GM10266 (cell line): ENCODE results near the gene FBXL17.

ENCODE experiments used
- DNase-seq: peaks from one replicate; pipeline ENCODE4 v3.0.0; 2012; ENCODE audit errors: extremely low spot score
- TF ChIP-seq, protein P1 (sequence below): IDR thresholded peaks from 2 replicates; pipeline ENCODE4 v1.5.1; 2012; ENCODE audit warnings: mild to moderate bottlenecking, low read depth; ENCODE audit not compliant: control insufficient read depth, insufficient read depth; ENCODE audit errors: missing control alignments

The FBXL17 gene

DNA sequence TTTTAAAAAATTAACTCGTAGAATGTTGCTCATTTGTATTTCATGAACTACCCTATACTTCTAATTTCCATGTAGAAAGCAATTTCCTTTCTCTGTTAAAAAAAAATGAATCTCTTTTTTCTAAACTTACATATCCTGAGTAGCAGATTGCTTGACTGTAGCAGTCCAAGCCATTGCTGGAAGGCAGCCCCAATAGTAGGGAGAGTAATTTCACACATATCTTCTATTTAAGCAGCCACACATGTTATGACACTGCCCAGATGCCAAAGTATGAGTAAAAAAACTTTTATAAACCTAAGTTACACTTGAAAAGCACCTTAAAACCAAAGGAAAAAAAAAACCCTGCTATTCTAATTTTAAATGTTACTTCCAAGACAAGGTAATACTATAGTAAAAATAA, 69.6 kb downstream of the FBXL17 start:
- no peak for DNase-seq
- TF ChIP-seq, protein P1, sequence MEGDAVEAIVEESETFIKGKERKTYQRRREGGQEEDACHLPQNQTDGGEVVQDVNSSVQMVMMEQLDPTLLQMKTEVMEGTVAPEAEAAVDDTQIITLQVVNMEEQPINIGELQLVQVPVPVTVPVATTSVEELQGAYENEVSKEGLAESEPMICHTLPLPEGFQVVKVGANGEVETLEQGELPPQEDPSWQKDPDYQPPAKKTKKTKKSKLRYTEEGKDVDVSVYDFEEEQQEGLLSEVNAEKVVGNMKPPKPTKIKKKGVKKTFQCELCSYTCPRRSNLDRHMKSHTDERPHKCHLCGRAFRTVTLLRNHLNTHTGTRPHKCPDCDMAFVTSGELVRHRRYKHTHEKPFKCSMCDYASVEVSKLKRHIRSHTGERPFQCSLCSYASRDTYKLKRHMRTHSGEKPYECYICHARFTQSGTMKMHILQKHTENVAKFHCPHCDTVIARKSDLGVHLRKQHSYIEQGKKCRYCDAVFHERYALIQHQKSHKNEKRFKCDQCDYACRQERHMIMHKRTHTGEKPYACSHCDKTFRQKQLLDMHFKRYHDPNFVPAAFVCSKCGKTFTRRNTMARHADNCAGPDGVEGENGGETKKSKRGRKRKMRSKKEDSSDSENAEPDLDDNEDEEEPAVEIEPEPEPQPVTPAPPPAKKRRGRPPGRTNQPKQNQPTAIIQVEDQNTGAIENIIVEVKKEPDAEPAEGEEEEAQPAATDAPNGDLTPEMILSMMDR: no peak

DNA sequence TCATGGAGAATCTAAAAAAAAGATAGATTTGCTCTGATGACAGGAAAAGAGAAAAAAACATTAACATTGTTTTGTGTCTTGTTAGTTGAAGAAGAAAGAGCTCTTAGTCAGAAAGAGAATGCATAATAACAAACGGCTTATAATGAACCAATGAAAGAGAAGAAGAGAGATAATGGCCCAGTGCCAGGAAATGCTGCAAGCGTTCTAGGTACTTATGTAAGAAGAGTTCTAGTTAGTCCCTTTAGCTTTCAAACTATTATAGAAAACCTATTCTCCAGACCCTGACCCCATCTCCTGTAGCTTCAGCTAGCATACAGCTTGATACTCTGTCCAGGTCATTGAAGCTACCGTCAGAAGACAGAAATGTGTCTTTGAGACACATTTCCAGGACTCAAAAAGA, 70.2 kb downstream of the FBXL17 start:
- TF ChIP-seq, protein P1: no peak
- no peak for DNase-seq

DNA sequence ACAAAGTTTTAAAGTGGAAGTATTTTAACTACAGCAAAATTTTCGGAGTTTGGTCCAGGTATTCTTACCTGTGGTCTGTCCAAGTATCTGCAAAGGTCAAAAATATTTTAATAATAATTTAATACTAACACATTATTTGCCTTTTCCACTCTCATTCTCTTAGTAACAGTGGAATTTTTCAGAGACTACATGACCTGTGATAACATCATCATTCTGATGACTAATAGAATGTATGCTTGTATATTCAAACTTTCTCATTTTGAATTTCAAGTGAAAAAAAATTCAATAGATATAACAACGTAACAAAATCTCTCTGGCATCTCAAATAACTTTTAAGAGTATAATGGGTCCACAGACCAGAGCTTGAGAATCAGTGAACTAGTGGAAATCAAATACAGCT, 78.3 kb downstream of the FBXL17 start:
- DNase-seq: no peak
- TF ChIP-seq, protein P1: no peak

DNA sequence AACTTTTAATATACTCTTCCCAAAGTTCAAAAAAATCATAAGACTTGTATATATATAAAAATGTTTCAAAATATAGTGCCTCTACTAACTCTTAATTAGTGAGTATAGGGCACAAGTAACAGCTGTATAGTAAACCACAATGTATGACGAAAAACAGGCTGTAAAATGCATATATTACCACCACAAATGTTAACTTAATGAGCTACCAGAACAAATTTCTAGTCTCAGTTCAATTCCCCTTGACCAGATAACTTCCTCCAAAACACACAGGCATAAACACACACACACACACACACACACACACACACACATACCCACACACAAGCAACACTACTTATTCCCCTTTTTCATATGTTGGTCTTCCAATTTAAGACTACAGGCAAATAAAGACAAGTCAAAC, 78.8 kb downstream of the FBXL17 start:
- no peak for DNase-seq
- TF ChIP-seq, protein P1: no peak

DNA sequence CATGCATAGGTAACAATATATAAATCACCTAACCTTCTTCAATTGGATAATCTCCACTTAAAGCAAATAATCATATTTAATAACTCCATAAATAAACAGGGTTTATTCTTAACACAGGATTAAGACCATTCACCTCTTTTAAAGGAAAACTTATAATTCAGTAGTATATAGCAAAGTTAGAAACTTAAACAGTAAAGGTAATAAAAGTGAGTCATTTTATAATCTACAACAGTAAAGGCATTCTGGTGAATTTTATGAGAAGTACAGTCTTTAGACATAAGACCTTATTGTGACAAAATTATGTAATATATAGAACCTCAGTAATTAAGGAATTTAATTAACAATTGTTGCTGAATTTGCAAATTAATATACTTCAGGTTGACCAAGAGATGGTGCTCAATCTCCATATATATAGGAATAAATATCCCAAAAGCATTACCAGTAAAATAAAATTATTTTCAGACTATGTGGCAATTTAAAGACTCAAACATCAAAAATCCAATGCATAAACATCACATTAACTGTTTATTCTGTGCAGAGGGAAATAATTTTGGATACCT, 84.8 kb downstream of the FBXL17 start:
- no peak for DNase-seq
- TF ChIP-seq, protein P1: no peak

DNA sequence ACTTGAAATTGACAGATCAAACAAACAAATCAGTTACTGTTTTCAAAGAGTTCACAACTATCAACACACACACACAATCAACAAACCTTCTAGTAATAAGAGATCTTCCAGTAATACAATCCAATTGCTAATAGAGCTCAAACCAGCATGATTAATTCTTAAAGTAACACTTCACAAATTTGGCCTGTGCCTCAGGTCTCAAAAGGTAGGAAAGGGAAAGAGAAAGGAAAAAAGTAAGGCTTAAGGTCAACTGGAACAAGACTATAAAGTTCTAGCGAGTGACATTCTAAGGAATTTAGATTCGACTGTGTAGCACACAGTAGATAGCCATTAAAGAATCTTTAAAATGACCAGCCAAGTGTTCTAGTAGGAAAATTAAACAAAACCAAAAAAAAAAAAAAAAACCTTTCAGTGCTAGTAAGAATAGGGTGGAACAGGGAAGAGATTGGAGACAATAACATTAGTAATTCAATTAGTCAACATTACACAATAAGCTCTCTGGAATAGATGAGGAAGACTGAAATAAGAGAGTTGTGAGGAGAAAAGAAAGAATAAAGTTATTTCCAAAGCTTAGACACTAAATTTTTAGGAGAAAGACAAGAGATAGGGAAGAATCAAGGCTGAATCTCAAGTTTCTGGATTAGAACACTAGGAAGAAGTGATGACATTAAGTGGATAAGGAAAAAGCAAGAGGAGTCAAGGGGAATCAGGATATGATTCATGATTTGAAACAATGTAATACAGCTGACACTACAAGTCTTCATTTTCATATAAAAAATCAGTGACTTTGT, 86.1 kb downstream of the FBXL17 start:
- TF ChIP-seq, protein P1: no peak
- DNase-seq: no peak

DNA sequence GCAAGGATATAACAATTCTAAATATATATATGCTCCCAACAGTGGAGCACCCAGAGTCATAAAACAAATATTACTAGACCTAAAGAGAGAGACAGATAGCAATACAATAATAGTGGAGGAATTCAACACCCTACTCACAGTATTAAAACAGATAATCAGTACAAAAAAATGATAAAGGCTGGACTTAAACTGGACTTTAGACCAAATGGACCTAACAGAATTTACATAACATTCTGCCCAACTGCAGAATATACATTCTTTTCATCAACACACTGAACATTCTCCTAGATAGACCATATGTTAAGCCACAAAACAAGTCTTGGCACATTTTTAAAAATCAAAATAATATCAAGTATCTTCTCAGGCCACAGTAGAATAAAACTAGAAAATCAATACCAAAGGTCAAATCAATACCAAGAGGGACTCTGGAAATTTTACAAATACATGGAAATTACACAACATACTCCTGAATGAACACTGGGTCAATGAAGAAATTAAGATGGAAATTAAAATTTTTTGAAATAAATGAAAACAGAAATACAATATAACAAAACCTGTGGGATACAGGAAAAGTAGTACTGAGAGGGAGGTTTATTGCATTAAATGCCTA, 100.8 kb downstream of the FBXL17 start:
- TF ChIP-seq, protein P1: no peak
- DNase-seq: no peak
